ENCODE results near the gene TDRD7.

TDRD7 gene

DNA sequence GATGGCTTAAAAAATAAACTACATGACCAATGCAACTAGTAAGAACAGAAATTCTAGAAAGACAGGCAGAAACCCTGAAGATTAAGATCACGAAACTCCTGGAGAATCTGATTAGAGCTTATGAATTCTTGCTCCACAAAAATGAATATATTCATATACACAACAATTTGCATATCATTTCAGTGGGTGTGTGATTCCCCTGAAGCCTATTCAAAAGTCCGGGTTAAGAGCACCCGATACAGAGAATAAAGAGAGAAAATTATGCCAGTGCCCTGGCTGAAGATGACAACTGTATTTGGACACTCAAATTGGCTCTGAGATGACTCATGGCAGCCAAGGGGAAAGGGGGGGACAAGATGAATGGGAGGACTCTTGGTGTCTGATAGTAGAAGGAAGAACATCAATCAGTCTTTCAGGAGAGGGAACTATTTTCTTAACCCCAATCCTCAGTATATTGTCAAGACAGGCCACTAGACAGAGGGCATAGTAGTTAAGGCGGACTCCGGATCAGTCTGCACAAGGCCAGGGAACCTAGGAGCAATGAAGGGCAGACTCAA is 95.6 kb downstream of the TDRD7 start:
- Histone ChIP-seq H3K36me3 (ENCODE audit: control insufficient read depth, insufficient read depth, low read length) (no peaks in the 10 kb centered on the region), H3K4me3 (ENCODE audit: low read depth, low read length) (no peak overlapping the region), H3K27ac (no peak overlapping the region), H3K79me2 (no peaks in the 10 kb centered on the region), H3K9ac (no peak overlapping the region), H3K4me2 (ENCODE audit: low read length) (no peak overlapping the region), H3K4me1 (no peaks in the 10 kb centered on the region), H3K9me3 (ENCODE audit: control insufficient read depth, low read length) (no peaks in the 10 kb centered on the region), H2AFZ (no peak overlapping the region), H3K27me3 (ENCODE audit: control insufficient read depth, insufficient read depth, low read length) (no peaks in the 10 kb centered on the region)
- TF ChIP-seq, protein P1, sequence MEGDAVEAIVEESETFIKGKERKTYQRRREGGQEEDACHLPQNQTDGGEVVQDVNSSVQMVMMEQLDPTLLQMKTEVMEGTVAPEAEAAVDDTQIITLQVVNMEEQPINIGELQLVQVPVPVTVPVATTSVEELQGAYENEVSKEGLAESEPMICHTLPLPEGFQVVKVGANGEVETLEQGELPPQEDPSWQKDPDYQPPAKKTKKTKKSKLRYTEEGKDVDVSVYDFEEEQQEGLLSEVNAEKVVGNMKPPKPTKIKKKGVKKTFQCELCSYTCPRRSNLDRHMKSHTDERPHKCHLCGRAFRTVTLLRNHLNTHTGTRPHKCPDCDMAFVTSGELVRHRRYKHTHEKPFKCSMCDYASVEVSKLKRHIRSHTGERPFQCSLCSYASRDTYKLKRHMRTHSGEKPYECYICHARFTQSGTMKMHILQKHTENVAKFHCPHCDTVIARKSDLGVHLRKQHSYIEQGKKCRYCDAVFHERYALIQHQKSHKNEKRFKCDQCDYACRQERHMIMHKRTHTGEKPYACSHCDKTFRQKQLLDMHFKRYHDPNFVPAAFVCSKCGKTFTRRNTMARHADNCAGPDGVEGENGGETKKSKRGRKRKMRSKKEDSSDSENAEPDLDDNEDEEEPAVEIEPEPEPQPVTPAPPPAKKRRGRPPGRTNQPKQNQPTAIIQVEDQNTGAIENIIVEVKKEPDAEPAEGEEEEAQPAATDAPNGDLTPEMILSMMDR (IDR thresholded peaks at IDR 0.05) = no peak

DNA sequence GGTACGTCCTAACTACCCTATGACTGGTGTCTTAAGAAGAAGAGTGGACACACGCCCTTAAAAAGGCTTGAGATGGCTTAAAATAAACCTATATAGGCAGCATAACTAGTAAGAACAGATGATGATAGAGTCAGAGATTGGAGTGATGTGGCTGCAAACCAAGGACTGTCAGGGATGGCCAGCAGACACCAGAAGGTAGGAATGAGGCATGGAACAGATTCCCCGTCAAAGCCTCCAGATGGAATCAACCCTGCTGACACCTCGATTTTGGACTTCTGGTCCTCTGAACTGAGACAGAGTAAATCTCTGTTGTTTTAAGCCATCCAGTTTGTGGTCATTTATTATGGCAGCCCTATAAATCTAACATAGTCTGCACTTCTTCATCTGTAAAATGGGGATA is 97.0 kb downstream of the TDRD7 start:
- H3K36me3 ChIP-seq (ENCODE audit: control insufficient read depth, insufficient read depth, low read length) = no peaks in the 10 kb centered on the region
- TF ChIP-seq, protein P1 (IDR thresholded peaks at IDR 0.05) = no peak
- H3K9ac ChIP-seq = no peak overlapping the region

DNA sequence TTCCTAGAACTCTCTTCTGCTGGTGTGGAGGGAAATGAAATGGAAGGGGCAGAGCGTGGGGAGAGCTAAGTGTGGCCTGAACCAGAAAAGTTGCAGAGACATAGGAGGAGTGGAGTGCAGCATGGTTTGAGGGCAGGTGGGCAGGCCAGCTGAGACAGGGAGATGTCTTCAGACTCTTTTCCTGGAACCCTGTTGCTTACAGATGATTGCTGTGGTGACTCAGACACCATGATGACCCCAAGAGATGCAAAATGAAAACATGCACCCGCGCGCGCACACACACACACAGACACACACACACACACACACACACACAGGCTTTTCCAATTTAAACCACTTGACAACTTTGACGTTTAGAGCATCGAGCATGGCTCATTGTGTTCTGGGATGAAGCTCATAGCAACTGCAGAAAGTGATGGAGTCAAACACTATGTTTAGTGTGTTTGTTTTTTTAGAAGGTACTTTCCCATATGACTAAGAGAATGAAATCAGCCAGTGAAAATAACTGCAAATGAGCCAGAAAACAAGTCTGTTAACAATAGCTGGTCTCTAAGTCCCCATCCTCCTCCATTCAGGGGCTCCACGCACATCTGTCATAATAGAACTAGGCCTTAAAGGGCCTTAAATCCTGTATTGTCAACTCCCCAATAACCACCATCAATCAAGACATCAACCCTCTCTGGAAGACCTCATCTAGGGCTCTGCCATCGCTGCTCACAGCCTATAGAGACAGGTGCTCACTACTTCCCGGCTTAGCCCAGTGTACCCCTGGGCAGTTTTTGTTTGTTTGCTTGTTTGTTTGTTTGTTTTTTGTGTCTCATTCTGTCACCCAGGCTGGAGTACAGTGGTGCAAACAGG is 99.1 kb downstream of the TDRD7 start:
- no peak overlapping the region for H3K9ac ChIP-seq
- H3K36me3 ChIP-seq (ENCODE audit: control insufficient read depth, insufficient read depth, low read length) = no peaks in the 10 kb centered on the region
- no peaks in the 10 kb centered on the region for H3K27me3 ChIP-seq (ENCODE audit: control insufficient read depth, insufficient read depth, low read length)
- H3K4me1 ChIP-seq = no peaks in the 10 kb centered on the region
- H3K4me2 ChIP-seq (ENCODE audit: low read length) = no peak overlapping the region
- no peak overlapping the region for H3K4me3 ChIP-seq (ENCODE audit: low read depth, low read length)
- no peaks in the 10 kb centered on the region for H3K79me2 ChIP-seq
- TF ChIP-seq, protein P1 (IDR thresholded peaks at IDR 0.05) = no peak
- no peak overlapping the region for H2AFZ ChIP-seq
- H3K9me3 ChIP-seq (ENCODE audit: control insufficient read depth, low read length) = no peaks in the 10 kb centered on the region
- no peak overlapping the region for H3K27ac ChIP-seq

More for the DNA sequence above, 97.0 kb downstream of the TDRD7 start:
- no peaks in the 10 kb centered on the region for H3K4me1 ChIP-seq
- no peak overlapping the region for H2AFZ ChIP-seq
- no peaks in the 10 kb centered on the region for H3K79me2 ChIP-seq
- H3K27ac ChIP-seq = no peak overlapping the region
- no peaks in the 10 kb centered on the region for H3K9me3 ChIP-seq (ENCODE audit: control insufficient read depth, low read length)
- no peaks in the 10 kb centered on the region for H3K27me3 ChIP-seq (ENCODE audit: control insufficient read depth, insufficient read depth, low read length)
- no peak overlapping the region for H3K4me3 ChIP-seq (ENCODE audit: low read depth, low read length)
- H3K4me2 ChIP-seq (ENCODE audit: low read length) = no peak overlapping the region

DNA sequence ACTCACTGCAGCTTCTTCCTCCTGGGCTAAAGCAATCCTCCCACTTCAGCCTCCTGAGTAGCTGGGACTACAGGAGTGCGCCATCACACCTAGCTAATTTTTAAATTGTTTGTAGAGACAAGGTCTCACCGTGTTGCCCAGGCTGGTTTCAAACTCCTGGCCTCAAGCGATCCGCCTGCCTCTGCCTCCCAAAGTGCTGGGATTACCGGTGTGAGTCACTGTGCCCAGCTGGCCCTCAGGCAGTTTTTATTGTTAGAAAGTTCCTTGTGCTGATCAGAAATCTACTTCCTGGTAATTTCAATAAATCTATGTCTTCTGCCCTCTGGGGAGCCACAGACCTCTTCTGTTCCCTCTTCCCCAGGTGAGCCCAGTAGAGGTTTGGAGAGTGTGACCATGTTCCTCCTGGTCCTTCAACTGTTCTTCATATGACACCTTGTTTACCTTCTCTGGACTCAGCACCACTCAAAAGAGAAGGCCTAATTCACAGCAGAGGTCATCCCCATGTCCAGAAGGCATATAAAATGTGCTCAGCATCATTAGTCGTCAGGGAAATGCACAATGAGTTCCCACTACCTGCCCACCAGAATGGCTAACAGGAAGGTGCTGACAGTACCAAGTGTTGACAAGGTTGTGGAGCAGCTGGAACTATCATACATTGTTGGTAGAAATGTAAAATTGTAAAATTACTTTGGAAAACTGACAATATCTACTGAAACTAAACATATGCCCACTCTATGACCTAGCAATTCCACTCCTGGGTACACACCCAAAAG is 99.9 kb downstream of the TDRD7 start:
- no peaks in the 10 kb centered on the region for H3K9me3 ChIP-seq (ENCODE audit: control insufficient read depth, low read length)
- H3K27me3 ChIP-seq (ENCODE audit: control insufficient read depth, insufficient read depth, low read length) = no peaks in the 10 kb centered on the region
- no peak overlapping the region for H3K4me2 ChIP-seq (ENCODE audit: low read length)
- no peaks in the 10 kb centered on the region for H3K79me2 ChIP-seq
- no peak overlapping the region for H3K4me3 ChIP-seq (ENCODE audit: low read depth, low read length)
- H3K4me1 ChIP-seq = no peaks in the 10 kb centered on the region
- no peak overlapping the region for H2AFZ ChIP-seq
- H3K9ac ChIP-seq = no peak overlapping the region
- TF ChIP-seq, protein P1 (IDR thresholded peaks at IDR 0.05) = no peak
- H3K36me3 ChIP-seq (ENCODE audit: control insufficient read depth, insufficient read depth, low read length) = no peaks in the 10 kb centered on the region
- H3K27ac ChIP-seq = no peak overlapping the region

All from parathyroid adenoma (tissue), 2 donors.